ENCODE measurements around the gene MAPK11.

Gene MAPK11

DNA sequence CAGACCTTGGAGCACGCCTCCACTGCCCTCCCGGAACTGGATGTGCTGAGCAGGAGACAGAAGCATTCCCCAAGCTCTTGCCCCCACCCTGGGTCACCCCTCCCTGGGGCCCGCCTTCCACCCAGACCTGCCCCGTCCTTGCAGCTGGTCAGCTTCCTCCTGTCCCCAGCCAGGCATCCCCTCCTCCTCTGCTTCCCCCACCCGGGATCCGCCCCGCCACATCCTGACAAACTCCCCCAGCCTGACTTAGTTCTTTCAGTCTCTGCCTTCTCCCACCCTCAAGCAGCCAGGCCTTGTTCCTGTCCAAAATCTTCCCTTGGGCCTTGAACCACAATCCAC, 38.4 kb upstream of the MAPK11 start:
- Histone ChIP-seq H3K4me3 (peak overlapping the region; percentile 57), H3K27ac (peak overlapping the region; percentile 75 to 98)
- DNase-seq (ENCODE audit: low spot score): peak; percentile 91
- TF ChIP-seq, protein P1, sequence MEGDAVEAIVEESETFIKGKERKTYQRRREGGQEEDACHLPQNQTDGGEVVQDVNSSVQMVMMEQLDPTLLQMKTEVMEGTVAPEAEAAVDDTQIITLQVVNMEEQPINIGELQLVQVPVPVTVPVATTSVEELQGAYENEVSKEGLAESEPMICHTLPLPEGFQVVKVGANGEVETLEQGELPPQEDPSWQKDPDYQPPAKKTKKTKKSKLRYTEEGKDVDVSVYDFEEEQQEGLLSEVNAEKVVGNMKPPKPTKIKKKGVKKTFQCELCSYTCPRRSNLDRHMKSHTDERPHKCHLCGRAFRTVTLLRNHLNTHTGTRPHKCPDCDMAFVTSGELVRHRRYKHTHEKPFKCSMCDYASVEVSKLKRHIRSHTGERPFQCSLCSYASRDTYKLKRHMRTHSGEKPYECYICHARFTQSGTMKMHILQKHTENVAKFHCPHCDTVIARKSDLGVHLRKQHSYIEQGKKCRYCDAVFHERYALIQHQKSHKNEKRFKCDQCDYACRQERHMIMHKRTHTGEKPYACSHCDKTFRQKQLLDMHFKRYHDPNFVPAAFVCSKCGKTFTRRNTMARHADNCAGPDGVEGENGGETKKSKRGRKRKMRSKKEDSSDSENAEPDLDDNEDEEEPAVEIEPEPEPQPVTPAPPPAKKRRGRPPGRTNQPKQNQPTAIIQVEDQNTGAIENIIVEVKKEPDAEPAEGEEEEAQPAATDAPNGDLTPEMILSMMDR (IDR thresholded peaks at IDR 0.05): no peak

DNA sequence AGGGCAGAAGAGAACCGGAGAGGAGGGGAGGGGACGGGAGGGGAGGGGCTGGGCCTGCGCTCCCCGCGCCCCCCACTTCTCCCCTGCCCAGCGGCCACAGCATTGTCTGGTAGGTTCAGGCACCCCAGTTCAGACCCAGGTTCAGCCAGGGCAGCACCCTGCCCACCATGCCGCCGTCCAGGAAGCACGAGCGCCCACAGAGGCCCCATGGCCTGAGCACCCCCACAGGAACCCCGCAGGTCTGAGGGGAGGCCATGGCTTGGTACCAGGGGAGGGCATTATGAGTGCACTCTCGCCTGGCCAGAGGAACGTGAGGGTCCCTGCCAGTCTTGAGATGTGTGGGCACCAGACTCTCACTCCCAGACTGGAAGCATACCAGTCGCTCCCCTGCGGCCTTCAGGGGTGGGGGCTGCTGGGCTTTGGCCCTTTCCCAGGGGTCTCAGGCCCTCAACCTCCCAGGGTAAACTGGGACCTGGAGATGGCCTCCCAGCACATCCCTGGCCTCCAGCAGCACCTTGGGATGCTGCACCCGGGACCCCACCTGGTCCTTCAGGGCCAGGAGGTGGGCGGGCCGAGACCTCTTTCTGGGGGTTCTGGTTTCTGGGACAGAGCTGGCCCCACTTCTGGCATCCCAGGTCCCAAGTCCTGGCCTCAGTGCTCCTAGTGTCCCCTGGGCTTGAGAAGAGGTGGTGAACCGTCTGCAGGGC, 37.9 kb upstream of the MAPK11 start:
- TF ChIP-seq, protein P1 (IDR thresholded peaks at IDR 0.05): no peak
- DNase-seq (ENCODE audit: low spot score): no peak
- Histone ChIP-seq H3K27ac (peak overlapping the region; percentile 75 to 98), H3K4me3 (peak overlapping the region; percentile 57)

DNA sequence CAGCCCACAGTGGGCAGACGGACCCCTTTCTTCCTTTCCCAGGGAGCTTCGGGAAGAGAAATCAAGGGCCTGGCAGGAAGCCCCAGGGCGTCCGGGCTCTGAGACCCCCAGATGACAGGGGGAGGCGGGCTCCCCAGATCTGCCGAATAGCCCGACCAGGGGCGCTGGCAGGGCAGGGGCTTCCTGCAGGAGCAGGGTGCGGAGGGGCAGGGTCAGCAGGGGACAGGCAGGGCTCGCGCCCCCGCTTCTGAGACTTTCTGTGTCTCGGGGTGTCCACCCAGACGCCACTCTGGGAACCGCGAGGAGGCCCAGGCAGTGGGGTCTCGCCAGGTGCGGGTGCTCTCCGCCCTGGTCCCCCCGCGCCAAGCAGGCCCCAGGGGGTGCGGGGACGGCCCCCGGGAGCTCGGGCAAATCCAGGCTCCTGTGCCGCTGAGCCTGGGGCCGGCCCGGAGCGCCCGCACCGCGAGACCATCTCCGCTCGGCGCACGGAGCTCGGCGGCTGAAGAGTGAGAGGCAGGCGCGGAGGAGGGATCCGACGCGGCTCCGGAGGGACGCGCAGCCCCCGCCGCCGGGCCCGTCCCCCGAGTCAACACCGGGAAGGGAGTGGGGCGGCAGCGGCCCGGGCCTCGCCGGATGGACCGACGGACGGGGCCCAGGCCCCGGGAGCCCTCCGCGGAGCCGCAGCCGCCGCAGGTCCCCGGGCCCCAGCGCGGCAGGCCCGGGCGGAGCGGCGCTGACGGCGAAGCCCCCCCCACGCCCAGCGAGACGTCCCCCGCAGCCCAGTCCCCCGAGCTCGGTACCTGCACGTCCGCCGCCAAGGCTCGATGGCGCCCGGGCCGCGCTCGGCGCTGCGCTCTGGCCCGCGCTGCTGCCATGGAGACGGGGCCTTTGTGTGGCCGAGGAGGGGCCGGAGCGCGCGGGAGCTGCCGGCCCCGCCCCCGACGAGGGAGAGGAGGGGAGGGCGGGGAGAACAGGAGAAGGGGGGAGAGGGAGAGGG, 36.9 kb upstream of the MAPK11 start, which contains the start of gene PLXNB2:
PLXNB2 (minus strand) TSS at position 894 of the 997 bp plus-strand sequence. CDS start 17,062 bp downstream, outside the sequence.
- Histone ChIP-seq H3K4me3 (peak within 1 kb of the TSS; percentile 96), H3K27ac (peak within 1 kb of the TSS; percentile 83 to 98)
- TF ChIP-seq, protein P1 (IDR thresholded peaks at IDR 0.05): no peak
- no peak for DNase-seq (ENCODE audit: low spot score)

DNA sequence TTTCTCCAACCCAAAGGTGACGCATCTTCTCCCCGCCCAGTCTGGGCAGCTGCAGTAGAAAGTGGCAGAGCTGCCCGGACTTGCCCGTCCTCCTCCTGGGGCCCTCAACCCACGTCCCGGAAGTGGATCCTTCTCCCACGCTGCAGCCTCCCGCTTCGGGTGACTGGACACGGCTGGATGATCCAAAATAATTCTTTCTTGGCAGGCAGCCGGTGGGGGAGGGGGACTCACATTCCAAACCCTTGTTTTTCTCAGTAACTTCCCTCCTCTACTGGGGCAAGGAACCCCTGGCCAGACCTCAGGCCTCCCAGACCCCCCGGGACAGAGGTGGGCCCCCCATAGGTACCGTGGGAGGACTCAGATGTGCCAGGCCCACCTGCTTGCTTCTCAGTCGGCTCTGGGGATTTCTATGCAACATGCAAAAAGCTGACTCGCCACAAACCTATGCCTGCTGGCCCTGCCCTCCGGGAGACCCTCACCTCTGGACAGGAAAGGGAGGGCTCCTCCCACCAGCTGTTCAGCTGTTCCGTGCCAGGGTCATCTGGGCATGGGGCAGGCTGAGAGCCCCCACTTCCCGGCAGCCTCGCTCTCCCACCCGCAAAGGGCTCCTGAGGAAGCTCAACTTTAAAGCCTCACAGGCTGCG, 35.9 kb upstream of the MAPK11 start:
- TF ChIP-seq, protein P1 (IDR thresholded peaks at IDR 0.05): no peak
- peak overlapping the region; percentile 83 to 98 for H3K27ac ChIP-seq
- DNase-seq (ENCODE audit: low spot score): peak; percentile 93
- H3K4me3 ChIP-seq: peak overlapping the region; percentile 96

DNA sequence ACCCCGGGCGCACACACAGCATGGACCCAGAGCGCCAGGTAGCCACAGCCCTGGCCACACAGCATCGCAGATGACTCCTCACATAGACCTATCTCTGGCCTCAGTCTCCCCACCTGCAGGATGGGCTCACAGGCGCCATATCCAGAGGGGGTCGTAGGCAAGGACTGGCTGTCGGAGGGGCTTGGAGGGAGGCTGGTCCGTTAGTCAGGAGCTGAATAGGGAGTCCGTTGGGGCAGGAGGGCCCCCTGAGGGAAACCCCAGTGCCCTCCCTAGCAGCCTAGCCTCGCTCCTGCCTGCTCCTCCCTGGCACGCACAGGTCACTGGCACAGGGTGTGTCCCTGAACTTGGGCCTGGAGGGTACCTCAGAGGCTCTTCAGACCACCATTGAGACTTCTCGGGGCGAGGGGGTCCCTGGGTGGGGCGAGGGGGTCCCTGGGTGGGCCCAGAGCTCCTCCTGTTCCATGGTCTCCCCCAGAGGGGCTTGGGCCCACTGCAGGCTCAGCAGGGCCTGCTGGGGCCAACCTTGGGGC, 35.3 kb upstream of the MAPK11 start:
- H3K27ac ChIP-seq: peak overlapping the region; percentile 83 to 98
- TF ChIP-seq, protein P1 (IDR thresholded peaks at IDR 0.05): no peak
- H3K4me3 ChIP-seq: peak overlapping the region; percentile 96
- DNase-seq (ENCODE audit: low spot score): no peak

DNA sequence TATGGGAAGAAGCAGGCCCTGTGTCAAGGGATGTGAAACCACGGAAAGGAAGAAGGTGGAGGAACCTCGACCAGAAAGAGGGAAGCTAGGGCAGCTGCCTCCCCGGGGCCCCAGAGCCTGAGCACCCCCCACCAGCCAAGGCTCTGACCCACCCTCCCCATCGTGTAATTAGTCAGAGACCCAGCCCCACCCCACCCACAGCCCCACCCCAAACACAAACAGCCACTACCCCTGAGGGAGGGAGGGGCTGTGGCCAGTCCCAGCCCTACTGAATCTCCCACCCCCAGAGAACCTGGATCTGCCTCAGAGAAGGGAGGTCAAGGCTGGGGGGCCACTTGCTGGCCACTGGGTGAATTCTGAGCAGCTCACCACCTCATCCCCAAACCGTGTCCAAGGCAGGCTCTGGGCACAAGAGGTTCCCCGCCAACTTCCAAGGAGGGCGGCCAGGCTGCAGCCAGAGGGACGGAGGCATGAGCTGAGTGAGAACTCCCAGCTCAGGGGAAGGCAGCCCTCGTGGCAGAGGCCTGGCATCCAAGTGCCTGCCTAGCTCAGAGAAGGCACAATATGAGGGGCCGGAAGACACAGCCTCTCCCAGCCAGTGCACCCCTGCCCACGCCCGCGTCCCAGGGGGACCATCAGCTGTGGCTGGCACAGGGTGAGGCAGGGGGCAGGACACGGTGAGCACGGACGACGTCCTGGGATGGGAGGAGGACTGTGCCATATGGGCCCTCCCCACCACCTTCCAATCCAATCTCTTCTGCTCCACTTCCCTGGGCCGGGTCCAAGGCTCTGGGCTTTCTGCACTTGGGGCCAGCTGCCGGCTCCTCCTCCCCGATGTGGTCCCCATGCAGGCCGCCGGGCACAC, 34.6 kb upstream of the MAPK11 start:
- no peak for DNase-seq (ENCODE audit: low spot score)
- TF ChIP-seq, protein P1 (IDR thresholded peaks at IDR 0.05): no peak
- H3K27ac ChIP-seq: peak overlapping the region; percentile 83 to 98
- peak overlapping the region; percentile 96 for H3K4me3 ChIP-seq
